GM23338 (cell line): Measurements from ENCODE around the gene CCDC197. TPM values are rescaled to one million over a fixed set of nuclear protein-coding genes. Genes with fewer than 3 reads are reported as not detected.

Experiments used
- ATAC-seq: fragments of 200-7000 bp; cut with Tn5 transposase; 3 replicates; pipeline ENCODE4 v1.9.1; 2020
- DNase-seq: peaks from one replicate; pipeline ENCODE4 v3.0.0-alpha.2; 2015; ENCODE audit warnings: low spot score
- H2AFZ ChIP-seq: fragments of 200-600 bp; sonication (generic); 2 replicates; pipeline ENCODE4 v1.8.0; 2016; ENCODE audit warnings: antibody characterized with exemption, mild to moderate bottlenecking, moderate library complexity
- H3F3A ChIP-seq: fragments of 200-600 bp; sonication (generic); replicated peaks from 2 replicates; pipeline ENCODE4 v1.8.0; 2017; ENCODE audit warnings: antibody characterized with exemption, mixed run types, low read depth
- H3K27ac ChIP-seq: fragments of 200-600 bp; sonication (generic); 2 replicates; pipeline ENCODE4 v1.6.1; 2016; ENCODE audit warnings: low read depth
- H3K27me3 ChIP-seq: fragments of 200-600 bp; sonication (generic); 2 replicates; pipeline ENCODE4 v1.8.0; 2016; ENCODE audit warnings: mild to moderate bottlenecking, mixed run types, moderate library complexity; ENCODE audit not compliant: insufficient read depth
- H3K36me3 ChIP-seq: fragments of 200-600 bp; sonication (generic); 2 replicates; pipeline ENCODE4 v1.8.0; 2016; ENCODE audit warnings: mild to moderate bottlenecking; ENCODE audit not compliant: insufficient read depth
- H3K4me1 ChIP-seq: fragments of 200-600 bp; sonication (generic); 2 replicates; pipeline ENCODE4 v1.8.0; 2016; ENCODE audit warnings: mild to moderate bottlenecking, moderate library complexity; ENCODE audit not compliant: insufficient read depth
- H3K4me2 ChIP-seq: fragments of 200-600 bp; sonication (generic); 2 replicates; pipeline ENCODE4 v1.7.1; 2017; ENCODE audit warnings: mixed run types
- H3K4me3 ChIP-seq: fragments of 200-600 bp; sonication (generic); 2 replicates; pipeline ENCODE4 v1.6.1; 2016; ENCODE audit warnings: mixed run types
- H3K79me2 ChIP-seq: fragments of 200-600 bp; sonication (generic); replicated peaks from 2 replicates; pipeline ENCODE4 v1.8.0; 2017; ENCODE audit warnings: mild to moderate bottlenecking; ENCODE audit not compliant: insufficient read depth
- H3K9me2 ChIP-seq: fragments of 200-600 bp; sonication (generic); 2 replicates; pipeline ENCODE4 v1.8.0; 2017; ENCODE audit not compliant: insufficient read depth
- H4K20me1 ChIP-seq: fragments of 200-600 bp; sonication (generic); replicated peaks from 2 replicates; pipeline ENCODE4 v1.8.0; 2017; ENCODE audit warnings: mild to moderate bottlenecking; ENCODE audit not compliant: insufficient read depth
- H3K27ac Mint-ChIP-seq: 2 replicates; pipeline ENCODE4 v1.8.0; 2020; ENCODE audit warnings: inconsistent platforms, mild to moderate bottlenecking, moderate library complexity, mixed read lengths
- H3K27me3 Mint-ChIP-seq: 3 replicates; pipeline ENCODE4 v1.8.0; 2022; ENCODE audit warnings: low read depth, mild to moderate bottlenecking, moderate library complexity, mixed read lengths, inconsistent platforms; ENCODE audit not compliant: insufficient read depth, poor library complexity
- H3K36me3 Mint-ChIP-seq: 3 replicates; pipeline ENCODE4 v1.8.0; 2021; ENCODE audit warnings: low read depth, mild to moderate bottlenecking, inconsistent platforms, moderate library complexity, mixed read lengths
- H3K4me1 Mint-ChIP-seq: 3 replicates; pipeline ENCODE4 v1.8.0; 2020; ENCODE audit warnings: mild to moderate bottlenecking, inconsistent platforms, mixed read lengths
- H3K4me3 Mint-ChIP-seq: 3 replicates; pipeline ENCODE4 v1.8.0; 2021; ENCODE audit warnings: moderate library complexity, mild to moderate bottlenecking, inconsistent platforms, mixed read lengths
- H3K9me3 Mint-ChIP-seq: 3 replicates; pipeline ENCODE4 v1.8.0; 2020; ENCODE audit warnings: moderate library complexity, mild to moderate bottlenecking, inconsistent platforms, mixed read lengths
- CREB1 ChIP-seq: fragments of 250-450 bp; sonication (Bioruptor Pico); IDR thresholded peaks from 2 replicates; pipeline ENCODE4 v1.5.0; 2020; ENCODE audit warnings: low read depth, mild to moderate bottlenecking, moderate library complexity
- EZH2 ChIP-seq: fragments of 200-600 bp; sonication (generic); IDR thresholded peaks from one replicate; pipeline ENCODE4 v1.8.0; 2017; ENCODE audit warnings: antibody characterized with exemption, mild to moderate bottlenecking, low read depth; ENCODE audit not compliant: unreplicated experiment
- POLR2AphosphoS5 ChIP-seq: IDR thresholded peaks from 2 replicates; pipeline ENCODE4 v1.6.1; 2016; ENCODE audit warnings: antibody characterized with exemption, low read depth
- polyA plus RNA-seq: library from polyadenylated mRNA; unstranded; fragments of >200 nt; fragmentation: Nextera tagmentation; extraction: Ambion mirVana; gene quantifications from 2 replicates; pipeline ENCODE4 v1.2.1, GENCODE V29; 2016
- total RNA-seq: library from RNA; depleted of rRNA; stranded (reverse); fragments of >200 nt; shearing (Covaris generic); gene quantifications from 2 replicates; pipeline ENCODE4 v1.2.3, GENCODE V29; 2014
- TF ChIP-seq, protein P1 (sequence below), 2 experiments: fragments of 200-600 bp in 1 of 2; sonication (generic) in 1 of 2; conservative IDR thresholded peaks; 2 replicates each; pipeline versions ENCODE4 v1.5.1 to v1.6.1; 2016 to 2017; ENCODE audit warnings: antibody characterized with exemption in 2 of 2, low read depth in 2 of 2, mild to moderate bottlenecking in 2 of 2, moderate library complexity in 1 of 2
- TF ChIP-seq, protein P2 (sequence below): IDR thresholded peaks from one replicate; pipeline ENCODE4 v1.6.1; 2018; ENCODE audit warnings: antibody characterized with exemption; ENCODE audit not compliant: unreplicated experiment

Gene CCDC197
- total and polyA plus RNA-seq, 2 experiments from 2014 or later = not detected

DNA sequence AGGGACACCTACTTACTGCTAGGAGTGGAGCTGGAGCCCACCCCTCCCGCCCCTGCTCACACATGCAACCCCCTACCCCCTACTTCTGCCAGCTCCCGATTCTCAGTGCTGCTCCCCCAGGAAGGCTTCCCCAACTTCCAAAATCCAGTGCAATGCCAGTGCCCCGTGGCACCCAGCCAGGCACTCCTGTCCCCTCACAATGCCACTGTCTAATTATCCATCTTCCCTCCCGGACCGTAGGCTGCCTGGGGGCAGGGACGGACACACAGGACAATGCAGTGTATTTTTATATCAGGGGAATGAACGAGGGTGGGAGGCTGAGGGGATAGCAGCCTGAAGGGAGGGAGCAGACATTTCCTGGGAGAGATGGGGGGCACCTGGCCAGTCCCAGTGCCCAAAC is 41.4 kb downstream of the CCDC197 start:
- Histone ChIP-seq H3K79me2 (no peaks in the 10 kb centered on the region), H4K20me1 (no peaks in the 10 kb centered on the region), H2AFZ (no peak overlapping the region), H3K4me1 (no peaks in the 10 kb centered on the region), H3K9me2 (no peaks in the 10 kb centered on the region), H3K27me3 (no peaks in the 10 kb centered on the region), H3F3A (no peaks in the 10 kb centered on the region), H3K36me3 (no peaks in the 10 kb centered on the region), H3K4me3 (no peak overlapping the region), H3K4me2 (no peak overlapping the region), H3K27ac (no peak overlapping the region)
- Mint-ChIP-seq H3K27me3 (peaks cover 11% of the 10 kb centered on the region), H3K27ac (no peak overlapping the region), H3K4me3 (no peak overlapping the region), H3K9me3 (peaks cover 8% of the 10 kb centered on the region; the same call in 2 of the 3 replicates), H3K4me1 (peaks cover 8% of the 10 kb centered on the region; the same call in 2 of the 3 replicates), H3K36me3 (peaks cover 6% of the 10 kb centered on the region; the same call in 2 of the 3 replicates)
- DNase-seq (no peak), ATAC-seq (no peak)
- TF ChIP-seq, protein P1, sequence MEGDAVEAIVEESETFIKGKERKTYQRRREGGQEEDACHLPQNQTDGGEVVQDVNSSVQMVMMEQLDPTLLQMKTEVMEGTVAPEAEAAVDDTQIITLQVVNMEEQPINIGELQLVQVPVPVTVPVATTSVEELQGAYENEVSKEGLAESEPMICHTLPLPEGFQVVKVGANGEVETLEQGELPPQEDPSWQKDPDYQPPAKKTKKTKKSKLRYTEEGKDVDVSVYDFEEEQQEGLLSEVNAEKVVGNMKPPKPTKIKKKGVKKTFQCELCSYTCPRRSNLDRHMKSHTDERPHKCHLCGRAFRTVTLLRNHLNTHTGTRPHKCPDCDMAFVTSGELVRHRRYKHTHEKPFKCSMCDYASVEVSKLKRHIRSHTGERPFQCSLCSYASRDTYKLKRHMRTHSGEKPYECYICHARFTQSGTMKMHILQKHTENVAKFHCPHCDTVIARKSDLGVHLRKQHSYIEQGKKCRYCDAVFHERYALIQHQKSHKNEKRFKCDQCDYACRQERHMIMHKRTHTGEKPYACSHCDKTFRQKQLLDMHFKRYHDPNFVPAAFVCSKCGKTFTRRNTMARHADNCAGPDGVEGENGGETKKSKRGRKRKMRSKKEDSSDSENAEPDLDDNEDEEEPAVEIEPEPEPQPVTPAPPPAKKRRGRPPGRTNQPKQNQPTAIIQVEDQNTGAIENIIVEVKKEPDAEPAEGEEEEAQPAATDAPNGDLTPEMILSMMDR (conservative IDR thresholded peaks at IDR 0.05; ENCODE audit: low read depth in 2 of 2) = no peak
- TF ChIP-seq CREB1 = no peak

DNA sequence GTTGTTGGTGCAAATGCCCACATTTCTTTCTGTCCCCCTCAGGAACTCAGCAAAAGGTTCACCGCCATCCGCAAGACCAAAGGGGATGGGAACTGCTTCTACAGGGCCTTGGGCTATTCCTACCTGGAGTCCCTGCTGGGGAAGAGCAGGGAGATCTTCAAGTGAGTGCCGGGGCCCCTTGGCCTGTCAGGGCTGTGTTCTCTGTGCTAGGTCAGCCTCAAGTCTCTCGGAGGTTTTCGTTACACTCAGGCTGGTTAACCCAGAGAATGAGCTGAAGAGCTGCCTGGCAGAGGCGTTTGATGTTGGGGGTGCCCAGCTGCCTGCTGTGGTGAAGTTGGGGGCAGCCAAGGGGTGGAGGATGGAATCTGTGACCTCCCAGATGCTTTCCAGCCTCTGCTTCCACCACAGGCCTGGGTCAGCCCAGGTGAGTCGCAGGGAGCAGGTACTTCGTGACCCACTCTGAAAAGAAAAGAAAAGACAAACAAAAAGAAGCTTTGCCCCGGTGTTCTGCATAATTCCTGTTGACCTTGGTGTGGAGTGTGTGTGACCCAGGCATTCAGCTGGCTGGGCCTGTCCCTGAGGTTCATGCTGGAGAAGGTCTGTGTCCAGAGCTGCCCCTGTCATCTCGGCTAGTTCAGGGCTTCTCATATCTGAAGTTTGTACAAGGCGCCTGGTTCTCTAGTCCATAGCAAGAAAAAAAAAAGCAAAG is 42.0 kb downstream of the CCDC197 start:
- Mint-ChIP-seq H3K36me3 (peaks cover 3% of the 10 kb centered on the region; the same call in 1 of the 3 replicates), H3K9me3 (peaks cover 5% of the 10 kb centered on the region; the same call in 2 of the 3 replicates), H3K4me3 (no peak overlapping the region), H3K27ac (no peak overlapping the region), H3K4me1 (peaks cover 8% of the 10 kb centered on the region; the same call in 2 of the 3 replicates), H3K27me3 (peaks cover 16% of the 10 kb centered on the region)
- no peaks in the 10 kb centered on the region for H3K27me3 ChIP-seq
- no peak overlapping the region for H3K4me2 ChIP-seq
- no peaks in the 10 kb centered on the region for H4K20me1 ChIP-seq
- no peaks in the 10 kb centered on the region for H3K79me2 ChIP-seq
- DNase-seq = no peak
- no peak overlapping the region for H2AFZ ChIP-seq
- no peak overlapping the region for H3K4me3 ChIP-seq
- no peaks in the 10 kb centered on the region for H3K4me1 ChIP-seq
- no peak for ATAC-seq
- TF ChIP-seq POLR2AphosphoS5 (no peak), EZH2 (no peak)
- H3K36me3 ChIP-seq = no peaks in the 10 kb centered on the region
- H3K27ac ChIP-seq = no peak overlapping the region
- H3F3A ChIP-seq = no peaks in the 10 kb centered on the region
- H3K9me2 ChIP-seq = no peaks in the 10 kb centered on the region

DNA sequence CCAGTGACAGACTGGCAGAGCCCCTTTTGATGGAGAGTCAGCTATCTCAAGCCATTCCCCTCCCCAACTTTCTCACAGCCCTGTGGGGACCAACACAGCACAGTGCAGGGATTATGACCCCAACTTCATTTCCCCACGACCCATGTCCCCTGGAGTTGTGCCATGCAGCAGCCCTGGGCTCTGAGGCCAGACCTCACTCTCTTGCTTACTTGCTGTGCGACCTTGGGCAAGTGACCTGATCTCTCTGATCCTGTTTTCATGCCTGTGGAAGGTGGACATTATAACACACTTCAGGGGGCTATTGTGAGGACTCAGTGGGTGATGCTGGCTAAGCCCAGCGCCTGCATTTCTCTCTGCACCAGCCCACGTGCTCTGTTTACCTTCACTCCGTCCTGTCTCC is 43.1 kb downstream of the CCDC197 start:
- Histone ChIP-seq H3K27me3 (no peaks in the 10 kb centered on the region), H3K4me2 (no peak overlapping the region), H3K27ac (no peak overlapping the region), H3K36me3 (no peaks in the 10 kb centered on the region), H3K4me3 (no peak overlapping the region), H4K20me1 (no peaks in the 10 kb centered on the region), H3K9me2 (no peaks in the 10 kb centered on the region), H3F3A (no peaks in the 10 kb centered on the region), H2AFZ (no peak overlapping the region), H3K4me1 (no peaks in the 10 kb centered on the region), H3K79me2 (no peaks in the 10 kb centered on the region)
- H3K9me3 Mint-ChIP-seq = no peaks in the 10 kb centered on the region; the same call in 2 of the 3 replicates
- peaks cover 8% of the 10 kb centered on the region; the same call in 2 of the 3 replicates for H3K4me1 Mint-ChIP-seq
- ATAC-seq = no peak
- peaks cover 18% of the 10 kb centered on the region for H3K27me3 Mint-ChIP-seq
- peaks cover 8% of the 10 kb centered on the region; the same call in 1 of the 3 replicates for H3K36me3 Mint-ChIP-seq
- no peak overlapping the region for H3K27ac Mint-ChIP-seq
- H3K4me3 Mint-ChIP-seq = no peak overlapping the region
- no peak for DNase-seq
- TF ChIP-seq, protein P2, sequence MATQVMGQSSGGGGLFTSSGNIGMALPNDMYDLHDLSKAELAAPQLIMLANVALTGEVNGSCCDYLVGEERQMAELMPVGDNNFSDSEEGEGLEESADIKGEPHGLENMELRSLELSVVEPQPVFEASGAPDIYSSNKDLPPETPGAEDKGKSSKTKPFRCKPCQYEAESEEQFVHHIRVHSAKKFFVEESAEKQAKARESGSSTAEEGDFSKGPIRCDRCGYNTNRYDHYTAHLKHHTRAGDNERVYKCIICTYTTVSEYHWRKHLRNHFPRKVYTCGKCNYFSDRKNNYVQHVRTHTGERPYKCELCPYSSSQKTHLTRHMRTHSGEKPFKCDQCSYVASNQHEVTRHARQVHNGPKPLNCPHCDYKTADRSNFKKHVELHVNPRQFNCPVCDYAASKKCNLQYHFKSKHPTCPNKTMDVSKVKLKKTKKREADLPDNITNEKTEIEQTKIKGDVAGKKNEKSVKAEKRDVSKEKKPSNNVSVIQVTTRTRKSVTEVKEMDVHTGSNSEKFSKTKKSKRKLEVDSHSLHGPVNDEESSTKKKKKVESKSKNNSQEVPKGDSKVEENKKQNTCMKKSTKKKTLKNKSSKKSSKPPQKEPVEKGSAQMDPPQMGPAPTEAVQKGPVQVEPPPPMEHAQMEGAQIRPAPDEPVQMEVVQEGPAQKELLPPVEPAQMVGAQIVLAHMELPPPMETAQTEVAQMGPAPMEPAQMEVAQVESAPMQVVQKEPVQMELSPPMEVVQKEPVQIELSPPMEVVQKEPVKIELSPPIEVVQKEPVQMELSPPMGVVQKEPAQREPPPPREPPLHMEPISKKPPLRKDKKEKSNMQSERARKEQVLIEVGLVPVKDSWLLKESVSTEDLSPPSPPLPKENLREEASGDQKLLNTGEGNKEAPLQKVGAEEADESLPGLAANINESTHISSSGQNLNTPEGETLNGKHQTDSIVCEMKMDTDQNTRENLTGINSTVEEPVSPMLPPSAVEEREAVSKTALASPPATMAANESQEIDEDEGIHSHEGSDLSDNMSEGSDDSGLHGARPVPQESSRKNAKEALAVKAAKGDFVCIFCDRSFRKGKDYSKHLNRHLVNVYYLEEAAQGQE = no peak
